GM04504 (cell line): ENCODE data around the gene TOR4A.

Source experiments
- DNase-seq: peaks from one replicate; pipeline ENCODE4 v3.0.0-alpha.2; 2012; ENCODE audit warnings: low read depth

The TOR4A gene

DNA sequence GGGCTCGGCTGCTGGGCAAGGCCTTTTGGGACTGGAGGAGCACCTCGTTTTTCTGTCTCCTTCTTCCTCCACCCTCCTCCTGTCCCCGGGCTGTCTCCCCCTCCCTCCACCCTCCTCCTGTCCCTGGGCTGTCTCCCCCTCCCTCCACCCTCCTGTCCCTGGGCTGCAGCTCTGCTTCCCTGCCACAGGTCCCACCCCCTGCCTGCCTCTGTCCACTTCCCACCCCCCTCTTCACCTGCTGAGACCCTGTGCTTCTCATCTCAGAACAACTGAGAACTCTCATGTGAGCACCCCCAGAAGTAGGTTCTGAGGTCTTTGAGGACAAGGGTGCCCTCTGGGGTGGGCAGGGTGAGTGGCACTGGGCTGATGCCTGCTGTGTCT is 5.8 kb upstream of the TOR4A start:
- DNase-seq, result no peak

GRCh38 chr9:137272241-137273094 is 5.1 kb upstream of the TOR4A start:
- no peak for DNase-seq

- DNase-seq, result no peak
Measured at GRCh38 chr9:137273095-137273490, 4.4 kb upstream of the TOR4A start.

GRCh38 chr9:137273611-137274320 is 3.8 kb upstream of the TOR4A start:
- DNase-seq, result no peak

DNA sequence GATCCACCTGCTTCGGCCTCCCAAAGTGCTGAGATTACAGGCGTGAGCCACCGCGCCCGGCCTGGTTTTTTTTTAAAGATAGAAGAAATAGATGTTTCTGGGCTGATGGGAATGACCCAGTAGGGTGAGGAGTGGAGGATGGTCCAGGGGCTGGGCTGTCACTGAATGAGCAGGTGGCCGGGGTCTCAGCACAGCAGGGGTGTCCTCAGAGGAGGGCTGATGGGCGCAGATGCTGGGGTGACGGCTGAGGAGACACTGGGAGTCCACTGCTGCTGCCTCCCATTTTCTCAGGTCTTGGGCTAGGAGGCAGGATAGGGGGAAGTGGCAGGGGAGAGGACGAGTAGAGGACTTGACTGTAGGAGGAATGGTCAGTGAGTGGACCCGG is 2.3 kb upstream of the TOR4A start:
- no peak for DNase-seq

DNA sequence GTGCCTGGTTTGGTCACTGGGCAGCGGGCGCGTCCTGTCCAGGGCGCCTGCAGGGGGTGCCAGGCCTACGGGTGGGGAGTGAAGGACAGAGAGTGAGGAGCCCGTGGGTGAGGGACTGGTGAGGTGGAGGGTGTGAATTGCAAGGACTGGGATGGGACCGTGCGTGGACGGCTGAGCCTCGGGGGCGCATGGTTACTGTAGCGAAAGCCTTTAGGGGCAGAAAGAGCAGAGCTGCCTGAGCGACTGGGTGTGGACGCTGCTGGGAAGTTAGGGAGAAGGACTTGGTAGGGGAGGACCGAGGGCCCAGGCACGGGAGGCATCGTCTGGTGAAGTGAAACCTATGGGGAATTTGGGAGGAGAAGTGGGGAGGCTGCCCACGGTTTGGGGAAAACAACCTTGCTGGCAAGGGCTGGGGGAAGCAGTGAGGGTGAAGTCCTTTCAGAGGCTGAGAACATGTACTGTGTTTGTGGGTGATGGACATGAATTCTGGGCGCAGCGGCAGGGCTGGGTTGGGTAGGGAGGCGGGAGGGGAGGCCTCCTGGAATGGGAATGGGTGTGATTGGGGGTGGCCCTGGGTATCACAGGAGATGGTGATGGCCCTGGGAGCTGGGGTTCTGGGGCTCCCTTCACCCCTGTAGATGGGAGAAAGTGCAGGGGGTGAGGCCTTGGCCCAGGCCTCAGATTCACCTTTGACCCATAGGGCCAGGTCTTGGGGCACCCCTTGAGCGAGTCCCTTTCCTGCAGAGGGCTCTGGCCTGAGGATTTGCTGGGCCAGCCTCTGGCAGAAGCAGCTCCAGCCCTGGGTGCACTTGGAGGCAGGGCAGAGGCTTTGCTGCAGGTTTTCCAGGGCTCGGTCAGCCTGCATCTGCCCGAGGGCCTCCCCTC is 1.7 kb upstream of the TOR4A start:
- no peak for DNase-seq

- no peak for DNase-seq
Measured at GRCh38 chr9:137276473-137277328, 825 bp upstream of the TOR4A start.

DNA sequence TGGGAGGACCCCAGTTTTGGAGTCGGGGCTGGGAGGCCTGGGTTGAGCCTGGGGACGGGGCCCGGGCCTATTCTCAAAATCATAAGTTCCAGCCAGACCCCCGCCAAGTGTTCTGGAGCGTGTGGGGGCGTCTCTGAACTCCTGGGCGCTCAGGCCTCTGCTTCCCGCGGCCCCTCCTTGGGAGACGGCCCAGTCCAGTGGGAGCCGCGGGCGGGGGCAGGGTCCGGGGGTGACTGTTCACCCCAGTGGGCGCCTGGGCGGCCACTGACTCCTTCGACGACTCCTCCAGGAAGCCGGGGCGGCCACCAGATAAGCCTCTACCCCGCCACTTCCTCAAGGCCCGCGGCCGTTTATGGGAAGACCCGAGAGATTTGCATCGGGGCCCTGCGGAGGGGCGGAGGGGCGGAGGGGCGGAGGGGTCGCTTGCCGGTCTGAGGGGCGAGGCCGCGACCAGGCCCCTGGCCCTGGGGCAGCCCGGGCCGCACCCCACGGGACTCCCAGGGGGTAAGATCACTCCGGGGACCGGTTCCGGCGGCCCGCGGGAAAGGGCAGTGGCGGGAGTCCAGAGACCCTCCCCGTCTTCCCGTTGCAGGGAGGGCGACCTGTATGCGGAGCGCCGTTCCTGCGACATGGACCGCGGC is 655 bp downstream of the TOR4A start:
- no peak for DNase-seq

GRCh38 chr9:137278721-137279711 is 1.5 kb downstream of the TOR4A start:
- DNase-seq, result no peak

DNA sequence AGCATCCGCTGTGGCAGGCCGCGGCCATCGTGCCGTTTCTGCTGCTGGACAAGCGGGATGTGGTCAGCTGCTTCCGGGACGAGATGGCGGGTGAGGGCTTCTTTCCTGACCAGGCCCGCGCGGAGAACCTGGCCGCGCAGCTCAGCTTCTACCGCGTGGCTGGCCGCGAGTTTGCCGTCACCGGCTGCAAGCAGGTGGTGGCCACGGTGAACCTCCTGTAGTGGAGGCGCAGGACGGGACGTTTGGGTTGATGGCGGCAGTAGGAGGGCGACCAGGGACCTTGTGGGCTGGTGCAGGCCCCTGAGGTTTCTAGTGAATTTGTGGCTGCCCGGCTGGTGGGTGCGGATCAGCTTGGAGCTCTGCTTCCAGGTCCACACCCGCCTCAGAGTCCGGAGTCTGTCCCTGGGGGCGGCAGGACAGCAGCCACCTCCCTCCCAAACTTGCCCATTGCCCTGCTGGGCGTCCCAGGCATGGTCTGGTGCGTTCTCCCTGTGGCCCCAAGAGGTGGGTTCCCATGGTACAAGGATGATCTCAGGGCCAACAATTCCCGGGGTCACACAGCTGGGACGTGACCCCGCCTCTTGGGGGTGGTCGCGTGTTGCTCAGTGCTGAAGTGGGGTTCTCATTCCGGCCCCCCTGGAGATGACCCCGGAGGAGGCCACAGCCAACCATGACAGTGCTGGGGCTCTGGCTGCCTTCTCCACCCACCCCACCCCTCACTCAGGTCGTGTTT is 2.4 kb downstream of the TOR4A start:
- DNase-seq, result no peak

DNA sequence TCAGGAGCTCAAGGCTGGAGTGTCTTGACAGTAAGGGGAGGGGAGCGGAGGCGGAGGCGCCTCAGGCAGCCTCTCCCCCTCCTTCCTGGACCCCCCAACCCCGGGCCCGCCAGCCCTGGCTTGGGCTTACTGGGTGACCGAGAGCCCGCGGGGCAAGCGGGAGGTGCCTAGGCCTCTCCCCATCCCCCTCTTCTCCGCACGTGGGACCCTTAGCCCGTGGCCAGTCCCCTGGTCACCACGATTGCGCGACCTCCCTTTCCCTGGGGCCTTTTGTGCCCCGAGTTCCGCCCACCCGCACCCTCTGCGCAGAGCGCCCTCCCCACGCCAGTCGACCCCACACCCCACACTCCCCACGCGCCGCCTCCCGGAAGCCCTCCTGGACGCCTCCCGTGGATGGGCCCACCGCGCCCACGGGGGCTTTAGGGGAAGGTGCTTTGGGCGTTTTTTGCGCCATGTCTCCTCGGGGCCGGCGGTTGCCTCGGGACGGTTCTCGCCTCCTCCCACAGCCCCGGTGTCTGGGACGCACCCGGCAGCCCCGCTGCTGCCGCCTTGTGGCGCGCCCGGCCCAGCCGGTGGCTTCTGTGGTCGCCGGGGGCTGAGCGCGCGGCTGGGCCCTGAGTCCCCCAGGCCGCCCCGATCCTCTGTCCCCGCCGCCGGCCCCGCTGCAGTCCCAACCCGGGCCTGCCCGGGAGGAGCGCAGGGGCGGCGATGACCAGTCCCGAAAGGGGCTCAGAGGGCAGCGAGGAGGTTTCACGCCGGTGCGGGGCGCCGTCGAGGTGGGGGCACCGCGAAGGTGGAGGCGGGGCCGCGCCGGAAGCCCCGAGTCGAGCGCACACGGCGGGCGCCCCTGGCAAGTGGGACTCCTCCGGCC is 3.2 kb downstream of the TOR4A start:
- no peak for DNase-seq

DNA sequence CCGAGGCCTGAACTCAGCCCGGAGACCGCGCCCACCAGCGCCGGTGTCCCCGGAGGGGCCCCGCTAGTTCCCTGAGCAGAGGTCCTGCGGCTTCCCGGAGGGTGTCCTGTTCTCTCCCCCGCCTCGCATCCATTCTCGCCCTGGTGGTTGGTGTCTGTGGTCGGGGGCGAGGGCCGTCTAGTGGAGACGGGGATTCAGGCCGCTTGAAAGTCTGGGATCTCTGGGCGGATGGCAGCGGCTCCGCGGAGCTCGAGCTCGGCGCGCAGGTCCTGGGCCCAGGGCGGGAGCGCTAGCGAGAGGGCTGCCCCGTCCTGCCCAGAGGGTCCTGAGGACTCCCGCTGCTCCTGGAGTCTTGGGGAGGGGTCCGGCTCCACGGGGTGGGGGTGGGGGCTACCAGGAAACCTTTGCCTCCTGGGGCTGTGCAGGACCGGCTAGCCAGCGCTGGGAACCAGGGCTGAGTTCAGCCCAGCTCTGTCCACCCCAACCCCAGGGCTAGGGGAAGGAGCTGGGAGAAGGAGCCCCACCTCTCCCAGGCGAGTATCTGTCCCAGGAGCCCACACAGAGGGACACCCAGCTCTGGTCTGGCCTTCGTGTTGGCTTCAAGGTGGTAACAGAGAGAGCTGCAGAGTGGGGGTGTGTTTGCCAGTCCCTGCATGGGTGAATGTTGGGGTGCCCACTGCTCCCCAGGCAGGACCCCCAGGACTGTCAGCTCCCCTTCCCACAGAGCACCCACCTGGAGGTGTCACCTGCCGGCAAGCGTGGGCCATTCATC is 4.0 kb downstream of the TOR4A start:
- no peak for DNase-seq

DNA sequence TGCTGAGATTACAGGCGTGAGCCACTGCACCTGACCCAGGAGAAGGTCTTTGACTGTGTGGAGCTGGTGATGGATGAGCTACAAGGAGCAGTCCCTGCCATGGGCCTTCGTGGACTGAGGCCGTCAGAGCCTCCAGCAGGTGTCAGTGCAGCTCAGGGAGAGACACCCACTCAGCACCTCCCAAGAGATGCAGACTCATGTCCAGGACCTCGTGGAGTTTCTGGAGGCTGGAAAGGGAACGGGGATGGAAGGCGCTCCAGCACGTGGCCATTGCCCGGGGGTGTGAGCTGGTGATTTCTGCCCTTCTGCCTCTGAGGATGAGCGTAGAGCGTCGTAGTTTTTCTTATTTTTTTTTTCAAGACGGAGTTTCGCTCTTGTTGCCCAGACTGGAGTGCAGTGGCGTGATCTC is 9.5 kb downstream of the TOR4A start:
- no peak for DNase-seq

GRCh38 chr9:137293094-137293481 is 15.6 kb downstream of the TOR4A start:
- no peak for DNase-seq

DNA sequence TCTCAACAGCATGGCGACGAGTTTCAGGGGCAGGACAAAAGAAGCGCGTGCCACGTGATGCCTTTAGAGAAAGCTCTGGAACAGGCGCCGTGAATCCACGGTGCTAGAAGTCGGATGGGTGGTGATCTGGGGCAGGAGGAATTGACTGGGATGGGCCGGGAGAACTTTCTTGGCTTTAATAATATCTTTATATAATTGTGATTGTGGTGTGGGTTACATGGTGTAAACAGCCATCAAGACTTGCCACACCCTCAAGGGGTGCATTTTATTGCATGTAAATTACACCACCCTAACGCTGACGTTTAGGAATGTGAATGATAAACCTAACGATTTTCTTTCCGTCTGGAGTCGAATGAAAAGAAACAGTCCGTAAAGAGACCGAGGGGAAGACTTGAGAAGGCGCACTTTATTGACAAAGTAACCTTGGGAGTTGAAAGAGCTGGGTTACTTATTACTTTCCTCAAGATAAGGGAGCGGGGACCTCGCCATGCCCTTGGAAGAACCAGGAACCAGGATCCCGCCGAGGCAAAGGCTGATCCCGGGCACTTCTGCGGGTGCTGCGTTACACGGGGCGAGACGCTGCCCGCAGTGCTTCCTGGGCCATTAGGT is 16.1 kb downstream of the TOR4A start:
- DNase-seq, result no peak

DNA sequence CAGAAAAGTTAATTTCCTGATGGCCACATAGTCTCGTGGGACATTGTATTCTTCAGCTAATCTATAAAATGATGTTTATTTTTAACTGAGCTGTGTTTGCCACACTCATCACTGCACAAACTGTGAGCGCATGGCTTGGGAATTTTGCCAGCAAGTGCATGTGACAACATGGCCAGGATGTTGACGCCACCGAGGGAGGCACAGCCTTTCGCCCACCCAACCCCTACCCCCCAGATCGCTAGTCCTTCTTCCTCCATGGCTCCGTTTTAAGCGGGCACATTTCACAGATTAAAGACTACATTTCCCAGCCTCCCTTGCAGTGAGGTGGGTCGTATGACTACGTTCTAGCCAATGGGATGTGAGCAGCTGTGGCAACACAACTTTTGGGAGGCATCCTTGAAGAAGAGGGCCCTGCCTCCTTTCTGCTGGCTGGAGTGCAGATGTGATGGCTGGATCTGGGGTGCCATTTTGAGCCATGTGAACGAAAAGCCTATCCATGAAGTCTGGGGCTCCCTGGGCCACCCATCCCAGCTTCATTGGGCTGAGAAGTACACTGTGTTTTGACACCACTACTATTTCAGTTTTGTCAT is 16.7 kb downstream of the TOR4A start:
- DNase-seq, result no peak
